Upper lobe of right lung (tissue), 1 donor: ENCODE results near the gene PALM3. TPM values are rescaled to one million over a fixed set of nuclear protein-coding genes. Genes with fewer than 3 reads are reported as not detected.

Experiments used
- ATAC-seq: fragments of 200-7000 bp; cut with Tn5 transposase; one replicate; pipeline ENCODE4 v1.9.1; 2020; ENCODE audit warnings: mild to moderate bottlenecking, moderate library complexity
- DNase-seq: peaks from one replicate; pipeline ENCODE4 v3.0.0-alpha.2; 2020
- H3K27ac ChIP-seq: fragments of 200-600 bp; one replicate; pipeline ENCODE4 v1.8.0; 2022
- H3K27me3 ChIP-seq: fragments of 200-600 bp; one replicate; pipeline ENCODE4 v1.8.0; 2022; ENCODE audit warnings: mild to moderate bottlenecking
- H3K36me3 ChIP-seq: fragments of 200-600 bp; one replicate; pipeline ENCODE4 v1.8.0; 2022
- H3K4me1 ChIP-seq: fragments of 200-600 bp; one replicate; pipeline ENCODE4 v1.8.0; 2022
- H3K4me3 ChIP-seq: fragments of 200-600 bp; one replicate; pipeline ENCODE4 v1.8.0; 2022; ENCODE audit warnings: mild to moderate bottlenecking
- H3K9me3 ChIP-seq: fragments of 200-600 bp; one replicate; pipeline ENCODE4 v1.8.0; 2022
- intact Hi-C: fragments of 100-400 bp; cut with DNase I; formaldehyde crosslinking; loops from one replicate; pipeline ENCODE4 v1.11.0; 2022
- total RNA-seq: library from RNA; stranded (reverse); fragmentation: NEBNext Ultra II Directional; extraction: Animal tissue kit (Norgen Biotek cat#: 25700); gene quantifications from one replicate; pipeline ENCODE4 v1.2.1, GENCODE V29; 2021
- TF ChIP-seq, protein P1 (sequence below): fragments of 200-600 bp; IDR thresholded peaks from one replicate; pipeline ENCODE4 v1.8.0; 2022; ENCODE audit warnings: antibody characterized with exemption
- donor health status: DM: no; HTN: yes; CAD: no; lungs with severe emphysema.

The PALM3 gene
- total RNA-seq, 1 donor from 2014 or later: 10.0 TPM

DNA sequence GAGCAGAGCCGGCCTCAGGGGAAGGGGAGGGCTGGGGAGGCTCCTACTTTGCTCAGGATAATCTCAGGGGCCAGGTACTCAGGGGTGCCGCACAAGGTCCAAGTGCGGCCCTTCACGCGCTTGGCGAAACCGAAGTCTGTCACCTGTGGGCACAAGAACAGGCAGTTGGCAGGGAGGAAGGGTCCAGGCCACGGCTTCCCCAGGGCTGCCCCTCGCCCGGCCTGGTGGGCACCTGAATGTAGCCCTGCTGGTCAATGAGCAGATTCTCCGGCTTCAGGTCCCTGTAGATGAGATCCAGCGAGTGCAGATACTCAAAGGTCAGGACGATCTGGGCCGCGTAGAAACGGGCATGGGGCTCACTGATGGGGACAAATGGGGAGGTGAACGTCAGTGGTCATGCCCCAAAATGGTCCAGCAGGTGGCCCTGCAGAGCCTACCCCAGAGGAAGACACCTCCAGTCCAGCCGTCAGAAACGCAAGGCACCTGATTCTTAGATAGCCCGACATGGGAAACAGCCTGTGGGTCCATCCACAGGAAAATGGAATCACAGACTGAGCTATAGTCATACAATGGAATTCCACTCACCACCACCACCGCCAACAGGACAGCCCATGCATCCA is 35.8 kb upstream of the PALM3 start:
- Histone ChIP-seq H3K27ac (no peak overlapping the region), H3K27me3 (no peaks in the 10 kb centered on the region), H3K36me3 (peaks cover 65% of the 10 kb centered on the region), H3K4me1 (no peaks in the 10 kb centered on the region), H3K9me3 (peaks cover 9% of the 10 kb centered on the region), H3K4me3 (no peak overlapping the region)
- DNase-seq: no peak
- intact Hi-C loops: no loop called here
- peak; percentile 13 for ATAC-seq
- TF ChIP-seq, protein P1, sequence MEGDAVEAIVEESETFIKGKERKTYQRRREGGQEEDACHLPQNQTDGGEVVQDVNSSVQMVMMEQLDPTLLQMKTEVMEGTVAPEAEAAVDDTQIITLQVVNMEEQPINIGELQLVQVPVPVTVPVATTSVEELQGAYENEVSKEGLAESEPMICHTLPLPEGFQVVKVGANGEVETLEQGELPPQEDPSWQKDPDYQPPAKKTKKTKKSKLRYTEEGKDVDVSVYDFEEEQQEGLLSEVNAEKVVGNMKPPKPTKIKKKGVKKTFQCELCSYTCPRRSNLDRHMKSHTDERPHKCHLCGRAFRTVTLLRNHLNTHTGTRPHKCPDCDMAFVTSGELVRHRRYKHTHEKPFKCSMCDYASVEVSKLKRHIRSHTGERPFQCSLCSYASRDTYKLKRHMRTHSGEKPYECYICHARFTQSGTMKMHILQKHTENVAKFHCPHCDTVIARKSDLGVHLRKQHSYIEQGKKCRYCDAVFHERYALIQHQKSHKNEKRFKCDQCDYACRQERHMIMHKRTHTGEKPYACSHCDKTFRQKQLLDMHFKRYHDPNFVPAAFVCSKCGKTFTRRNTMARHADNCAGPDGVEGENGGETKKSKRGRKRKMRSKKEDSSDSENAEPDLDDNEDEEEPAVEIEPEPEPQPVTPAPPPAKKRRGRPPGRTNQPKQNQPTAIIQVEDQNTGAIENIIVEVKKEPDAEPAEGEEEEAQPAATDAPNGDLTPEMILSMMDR: peak; percentile 9

DNA sequence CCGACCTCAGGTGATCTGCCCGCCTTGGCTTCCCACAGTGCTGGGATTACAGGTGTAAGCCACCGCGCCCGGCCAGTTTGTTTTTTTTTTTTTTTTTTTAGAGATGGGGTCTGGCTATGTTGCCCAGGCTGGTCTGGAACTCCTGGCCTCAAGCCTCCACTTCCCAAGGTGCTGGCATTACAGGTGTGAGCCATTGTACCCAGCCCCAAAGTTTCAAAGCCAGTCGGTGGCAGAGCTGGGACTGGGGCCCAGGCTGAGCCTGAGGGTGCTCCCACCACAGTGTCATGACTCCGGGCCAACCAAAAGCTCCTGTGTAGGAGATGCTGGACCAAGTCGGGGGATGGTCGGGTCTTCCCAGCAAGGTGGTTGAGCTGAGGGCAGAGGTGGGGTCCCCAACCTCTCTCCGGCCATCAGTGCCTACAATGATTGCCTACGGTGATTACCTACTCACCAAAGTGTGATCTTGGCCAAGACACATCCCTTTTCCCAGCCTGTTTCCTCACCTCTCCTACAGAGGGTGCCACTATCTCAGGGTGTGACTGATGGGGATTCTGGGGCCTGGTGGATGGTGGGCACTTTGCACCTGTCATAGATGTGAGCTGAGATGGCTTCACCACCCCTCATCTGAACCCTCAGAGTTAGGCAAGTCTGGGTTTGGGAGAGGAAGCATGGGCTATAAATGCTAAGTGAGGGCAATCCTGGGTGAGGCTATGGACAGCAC is 34.6 kb upstream of the PALM3 start:
- Histone ChIP-seq H3K4me3 (no peak overlapping the region), H3K4me1 (no peaks in the 10 kb centered on the region), H3K27me3 (no peaks in the 10 kb centered on the region), H3K27ac (no peak overlapping the region), H3K9me3 (peaks cover 9% of the 10 kb centered on the region), H3K36me3 (peaks cover 53% of the 10 kb centered on the region)
- TF ChIP-seq, protein P1: no peak
- intact Hi-C loops: no loop called here
- no peak for DNase-seq
- ATAC-seq: no peak

DNA sequence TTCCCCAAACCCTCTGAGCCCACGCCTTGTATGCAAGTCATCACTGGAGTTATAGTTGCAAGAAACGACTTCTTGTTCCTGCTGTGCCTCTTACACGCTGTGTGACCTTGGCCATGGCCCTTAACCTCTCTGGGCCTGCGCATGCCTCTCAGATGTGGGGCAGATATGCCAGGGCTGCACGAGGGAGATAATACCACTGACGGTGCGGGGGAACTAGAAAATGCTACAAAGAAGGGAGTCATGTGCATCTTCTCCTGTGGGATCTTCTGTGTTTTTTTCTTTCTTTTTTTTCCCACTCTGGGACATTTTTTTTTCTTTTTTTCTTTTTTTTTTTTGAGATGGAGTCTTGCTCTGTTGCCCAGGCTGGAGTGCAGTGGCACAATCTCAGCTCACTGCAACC is 33.0 kb upstream of the PALM3 start:
- Histone ChIP-seq H3K4me3 (no peak overlapping the region), H3K27ac (no peak overlapping the region), H3K4me1 (no peaks in the 10 kb centered on the region), H3K27me3 (no peaks in the 10 kb centered on the region), H3K9me3 (peaks cover 9% of the 10 kb centered on the region), H3K36me3 (peaks cover 37% of the 10 kb centered on the region)
- DNase-seq (no peak), ATAC-seq (no peak)
- intact Hi-C loops: no loop called here
- TF ChIP-seq, protein P1: no peak

DNA sequence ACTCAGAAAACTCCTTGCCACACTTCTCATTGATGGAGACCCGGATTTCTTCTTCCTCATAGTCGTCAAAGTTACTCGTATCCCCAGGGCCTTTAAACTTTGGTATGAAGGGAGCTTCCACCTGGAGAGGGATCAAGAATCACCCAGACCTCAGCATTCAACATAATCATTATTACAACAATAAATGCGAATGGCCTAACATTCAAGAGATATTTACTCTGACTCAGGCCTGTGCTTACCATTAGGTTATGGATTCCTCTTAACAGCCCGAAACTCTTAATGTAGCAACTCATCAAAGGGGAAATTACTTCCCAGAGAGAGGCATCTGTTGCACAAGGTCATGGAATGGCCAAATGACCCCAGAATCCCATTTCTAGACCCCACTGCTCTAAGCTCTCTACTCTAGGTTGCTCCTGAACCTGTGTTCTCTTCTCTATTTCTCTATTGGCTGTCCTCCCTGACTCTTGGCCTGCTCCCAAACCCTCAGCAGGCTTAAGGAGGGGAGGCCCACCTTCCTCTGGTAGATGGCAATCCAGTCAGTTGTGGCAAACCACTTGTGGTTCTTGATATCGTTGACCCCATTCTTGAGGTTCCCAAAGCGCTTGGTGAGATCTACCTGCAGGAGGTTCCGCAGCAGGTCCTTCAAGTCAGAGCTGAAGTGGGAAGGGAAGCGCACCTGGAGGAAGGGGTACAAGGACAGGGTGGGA is 31.4 kb upstream of the PALM3 start:
- ATAC-seq (no peak), DNase-seq (no peak)
- Histone ChIP-seq H3K27ac (no peak overlapping the region), H3K27me3 (no peaks in the 10 kb centered on the region), H3K36me3 (peaks cover 29% of the 10 kb centered on the region), H3K4me3 (no peak overlapping the region), H3K9me3 (peaks cover 9% of the 10 kb centered on the region), H3K4me1 (no peaks in the 10 kb centered on the region)
- intact Hi-C loops: no loop called here
- TF ChIP-seq, protein P1: no peak

DNA sequence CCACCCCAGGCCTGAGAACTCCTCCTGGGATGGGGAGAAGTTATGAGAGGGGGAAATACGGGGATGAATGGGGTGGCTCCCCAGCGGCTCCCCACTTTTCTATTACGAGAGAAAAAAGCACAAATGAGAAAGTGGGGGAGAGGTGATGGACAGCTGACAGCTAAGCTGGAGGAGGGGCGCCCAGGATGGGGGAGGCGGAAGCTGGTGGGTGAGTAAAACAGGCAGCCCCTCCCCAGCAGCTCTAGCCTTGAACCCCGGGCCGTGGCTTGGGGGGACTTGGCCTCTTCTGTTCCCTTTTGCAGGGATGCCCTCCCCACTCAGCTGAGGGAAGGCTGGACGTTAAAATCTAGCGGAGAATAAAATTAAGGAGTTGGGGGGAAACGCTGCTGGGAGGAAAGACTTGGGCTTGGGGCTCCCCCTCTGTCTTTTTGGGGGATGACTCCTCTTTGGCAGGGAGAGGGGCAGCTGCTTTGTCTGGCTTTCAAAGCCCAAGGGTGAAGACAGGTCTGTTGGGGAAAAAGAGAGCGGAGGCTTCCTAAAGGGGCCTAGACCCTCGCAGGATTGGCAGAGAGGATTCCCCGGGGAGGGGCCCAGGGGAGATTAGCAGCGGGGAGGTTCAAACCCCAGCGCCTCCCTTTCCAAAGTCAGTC is 30.1 kb upstream of the PALM3 start:
- Histone ChIP-seq H3K4me1 (no peaks in the 10 kb centered on the region), H3K27me3 (no peaks in the 10 kb centered on the region), H3K9me3 (peaks cover 9% of the 10 kb centered on the region), H3K4me3 (peak overlapping the region; percentile 66), H3K36me3 (peaks cover 19% of the 10 kb centered on the region), H3K27ac (peak overlapping the region; percentile 76)
- TF ChIP-seq, protein P1: no peak
- no peak for DNase-seq
- intact Hi-C loops: no loop called here
- ATAC-seq: no peak
